ENCODE measurements around the gene PSKH1. TPM values are rescaled to one million over a fixed set of nuclear protein-coding genes. Genes with fewer than 3 reads are reported as not detected.

The PSKH1 gene
- polyA plus RNA-seq, 1 donor from 2014 or later, result 3.8 TPM

GRCh38 chr16:67950335-67950843 is 57.3 kb downstream of the PSKH1 start:
- Histone ChIP-seq H3K4me2 (ENCODE audit: low read length) (no peak overlapping the region), H3K4me3 (ENCODE audit: low read length) (no peak overlapping the region), H3K27me3 (ENCODE audit: insufficient read depth, low read depth, low read length) (no peaks in the 10 kb centered on the region), H3K79me2 (replicated peaks; ENCODE audit: insufficient read depth, low read length) (no peaks in the 10 kb centered on the region), H3K36me3 (ENCODE audit: insufficient read depth, low read length) (no peaks in the 10 kb centered on the region), H3K27ac (ENCODE audit: low read length) (no peak overlapping the region), H3K9ac (ENCODE audit: low read length) (no peak overlapping the region), H3K9me2 (ENCODE audit: insufficient read depth, low read length) (no peaks in the 10 kb centered on the region), H3K9me3 (ENCODE audit: low read length) (no peaks in the 10 kb centered on the region), H2AFZ (ENCODE audit: low read depth, low read length) (no peak overlapping the region), H3F3A (ENCODE audit: insufficient read depth, low read length, poor library complexity, severe bottlenecking) (no peaks in the 10 kb centered on the region), H4K20me1 (ENCODE audit: insufficient read depth) (no peaks in the 10 kb centered on the region)
- TF ChIP-seq EP300 (conservative IDR thresholded peaks at IDR 0.05; ENCODE audit: poor library complexity, severe bottlenecking) (no peak), SMC3 (conservative IDR thresholded peaks at IDR 0.05; ENCODE audit: poor library complexity) (no peak), RAD21 (conservative IDR thresholded peaks at IDR 0.05) (no peak), CTCF (IDR thresholded peaks at IDR 0.05; ENCODE audit: poor library complexity, severe bottlenecking) (no peak), REST (IDR thresholded peaks at IDR 0.05; ENCODE audit: borderline replicate concordance) (no peak), EZH2 (IDR thresholded peaks at IDR 0.05; ENCODE audit: borderline replicate concordance, insufficient read depth, low read length, poor library complexity, severe bottlenecking) (no peak), TAF1 (IDR thresholded peaks at IDR 0.05; ENCODE audit: low read depth) (no peak), POLR2AphosphoS5 (IDR thresholded peaks at IDR 0.05) (no peak), MXI1 (conservative IDR thresholded peaks at IDR 0.05; ENCODE audit: poor library complexity, severe bottlenecking) (no peak)

DNA sequence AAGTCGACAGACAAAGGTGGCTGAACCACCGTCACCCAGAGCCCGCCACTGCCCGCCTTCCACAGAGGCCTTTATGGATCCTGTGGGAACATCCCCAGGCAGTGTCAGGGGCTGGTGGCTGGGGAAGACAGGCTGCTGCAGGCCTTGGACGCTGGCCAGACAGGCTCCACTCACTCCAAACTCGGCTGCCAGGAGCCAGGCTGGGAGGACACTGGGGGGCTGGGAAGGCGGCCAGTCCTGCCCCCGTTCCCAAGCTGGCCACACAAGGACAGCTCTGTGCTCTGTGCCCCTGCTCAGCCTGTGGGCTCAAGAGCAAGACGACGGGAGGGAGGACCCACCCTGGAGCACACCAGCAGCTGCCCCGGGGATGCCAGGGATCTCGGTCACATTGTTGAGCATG is 58.4 kb downstream of the PSKH1 start:
- TF ChIP-seq MXI1 (conservative IDR thresholded peaks at IDR 0.05; ENCODE audit: poor library complexity, severe bottlenecking), result no peak
- TF ChIP-seq RAD21 (conservative IDR thresholded peaks at IDR 0.05), result no peak
- TF ChIP-seq EZH2 (IDR thresholded peaks at IDR 0.05; ENCODE audit: borderline replicate concordance, insufficient read depth, low read length, poor library complexity, severe bottlenecking), result no peak
- no peak for TF ChIP-seq EP300 (conservative IDR thresholded peaks at IDR 0.05; ENCODE audit: poor library complexity, severe bottlenecking)
- no peak for TF ChIP-seq SMC3 (conservative IDR thresholded peaks at IDR 0.05; ENCODE audit: poor library complexity)
- TF ChIP-seq CTCF (IDR thresholded peaks at IDR 0.05; ENCODE audit: poor library complexity, severe bottlenecking), result no peak
- TF ChIP-seq TAF1 (IDR thresholded peaks at IDR 0.05; ENCODE audit: low read depth), result no peak
- TF ChIP-seq REST (IDR thresholded peaks at IDR 0.05; ENCODE audit: borderline replicate concordance), result no peak
- no peak for TF ChIP-seq POLR2AphosphoS5 (IDR thresholded peaks at IDR 0.05)
- Histone ChIP-seq H3F3A (ENCODE audit: insufficient read depth, low read length, poor library complexity, severe bottlenecking) (no peaks in the 10 kb centered on the region), H3K27me3 (ENCODE audit: insufficient read depth, low read depth, low read length) (no peaks in the 10 kb centered on the region), H3K9me3 (ENCODE audit: low read length) (no peaks in the 10 kb centered on the region), H3K4me2 (ENCODE audit: low read length) (no peak overlapping the region), H2AFZ (ENCODE audit: low read depth, low read length) (no peak overlapping the region), H3K79me2 (replicated peaks; ENCODE audit: insufficient read depth, low read length) (no peaks in the 10 kb centered on the region), H3K9ac (ENCODE audit: low read length) (no peak overlapping the region), H4K20me1 (ENCODE audit: insufficient read depth) (no peaks in the 10 kb centered on the region), H3K36me3 (ENCODE audit: insufficient read depth, low read length) (no peaks in the 10 kb centered on the region), H3K27ac (ENCODE audit: low read length) (no peak overlapping the region), H3K4me3 (ENCODE audit: low read length) (no peak overlapping the region), H3K9me2 (ENCODE audit: insufficient read depth, low read length) (no peaks in the 10 kb centered on the region)
